Erythroblast (primary cell): Measurements from ENCODE around the gene PDE2A.

Experiments used
- GATA1 ChIP-seq: IDR thresholded peaks from 2 replicates; pipeline ENCODE4 v1.6.1; 2011; ENCODE audit warnings: low read depth, mild to moderate bottlenecking, control low read depth, low read length, moderate library complexity
- POLR2A ChIP-seq: IDR thresholded peaks from 2 replicates; pipeline ENCODE4 v1.6.1; 2011; ENCODE audit warnings: mild to moderate bottlenecking, low read length

DNA sequence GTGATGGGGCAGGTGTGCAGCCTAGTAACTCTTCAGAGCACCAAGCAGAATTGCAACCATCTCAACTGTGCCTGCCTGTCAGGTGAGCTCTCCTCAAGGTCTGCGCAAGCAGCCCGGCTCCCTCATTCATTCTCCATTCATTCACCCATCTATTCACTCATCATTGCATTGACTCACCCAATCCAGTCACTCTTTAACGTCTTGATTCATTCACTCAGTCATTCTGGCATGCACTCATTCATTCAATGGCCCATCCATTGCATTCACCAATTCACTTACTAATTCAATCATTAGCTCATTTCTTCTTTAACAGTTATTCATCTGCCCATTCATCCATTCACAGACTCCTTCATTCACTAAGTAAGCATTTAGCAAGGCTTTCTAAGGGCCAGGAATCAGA, 111.8 kb downstream of the PDE2A start:
- TF ChIP-seq POLR2A (no peak), GATA1 (no peak)
